Tibial nerve (tissue), 4 donors: Measurements from ENCODE around the gene SFMBT2.

Experiments used
- CTCF ChIP-seq, 5 experiments: fragments of 200-600 bp in 3 of 5; fragments of 450-650 bp in 2 of 5; sonication (generic) in 3 of 5; IDR thresholded peaks; one replicate each; pipeline ENCODE4 v1.5.1; 2016 to 2019; ENCODE audit warnings: antibody characterized with exemption in 5 of 5, mild to moderate bottlenecking in 3 of 5, moderate library complexity in 2 of 5
- EP300 ChIP-seq, 2 donors: sonication (generic); formaldehyde crosslinking; IDR thresholded peaks; one replicate each; pipeline ENCODE4 v1.6.1; 2017; ENCODE audit warnings: antibody characterized with exemption in 2 of 2, mild to moderate bottlenecking in 1 of 2
- POLR2A ChIP-seq, 2 donors: fragments of 450-650 bp; IDR thresholded peaks; one replicate each; pipeline ENCODE4 v1.6.1; 2017; ENCODE audit warnings: antibody characterized with exemption in 2 of 2, mild to moderate bottlenecking in 2 of 2, moderate library complexity in 2 of 2

- TF ChIP-seq CTCF (IDR thresholded peaks at IDR 0.05) (no peak), POLR2A (IDR thresholded peaks at IDR 0.05) (no peak), EP300 (IDR thresholded peaks at IDR 0.05) (no peak)
Measured at GRCh38 chr10:7119325-7120015, 291.4 kb downstream of the SFMBT2 start.
